ENCODE data around the gene PLEKHA4. TPM values are rescaled to one million over a fixed set of nuclear protein-coding genes. Genes with fewer than 3 reads are reported as not detected.
"Not testable (repeated sequence)": the region's sequence is repeated elsewhere in the genome, so short reads cannot be mapped to it uniquely, and the experiment has no call there.

Gene PLEKHA4
- total and polyA plus RNA-seq, 4 donors = 4.4 to 17.2 (median 6.3) TPM

GRCh38 chr19:48905664-48906063 is 37.2 kb upstream of the PLEKHA4 start:
- TF ChIP-seq EGR1 (IDR thresholded peaks at IDR 0.05; ENCODE audit: low read depth in 2 of 2) = no peak
- no peak for TF ChIP-seq MAX (IDR thresholded peaks at IDR 0.05)
- no peak overlapping the region for H3K4me3 ChIP-seq (ENCODE audit: low read depth in 1 of 3, low read length in 3 of 3)
- no peak for DNase-seq (ENCODE audit: low spot score)
- 87% methylated on average over 14 of the region's 14 CpGs for WGBS
- H3K36me3 ChIP-seq (ENCODE audit: control insufficient read depth in 4 of 4, insufficient read depth in 3 of 4, low read depth in 1 of 4, low read length in 3 of 4) = peaks cover 0 to 17% (median 12%) of the 10 kb centered on the region in 4 donors
- H3K27me3 ChIP-seq (ENCODE audit: control insufficient read depth in 4 of 4, insufficient read depth in 4 of 4, low read length in 3 of 4) = no peaks in the 10 kb centered on the region
- H3K9ac ChIP-seq (ENCODE audit: low read depth in 1 of 2, low read length in 2 of 2) = no peak overlapping the region
- no peaks in the 10 kb centered on the region for H3K9me3 ChIP-seq (ENCODE audit: control insufficient read depth in 4 of 4, low read length in 3 of 4)
- peak overlapping the region in 1 of 2 donors; percentile 4 for H3K27ac ChIP-seq (ENCODE audit: low read depth in 1 of 2, low read length in 2 of 2)
- peaks cover 11 to 49% (median 27%) of the 10 kb centered on the region in 4 donors for H3K4me1 ChIP-seq (ENCODE audit: control insufficient read depth in 4 of 4, insufficient read depth in 4 of 4, low read length in 3 of 4)

DNA sequence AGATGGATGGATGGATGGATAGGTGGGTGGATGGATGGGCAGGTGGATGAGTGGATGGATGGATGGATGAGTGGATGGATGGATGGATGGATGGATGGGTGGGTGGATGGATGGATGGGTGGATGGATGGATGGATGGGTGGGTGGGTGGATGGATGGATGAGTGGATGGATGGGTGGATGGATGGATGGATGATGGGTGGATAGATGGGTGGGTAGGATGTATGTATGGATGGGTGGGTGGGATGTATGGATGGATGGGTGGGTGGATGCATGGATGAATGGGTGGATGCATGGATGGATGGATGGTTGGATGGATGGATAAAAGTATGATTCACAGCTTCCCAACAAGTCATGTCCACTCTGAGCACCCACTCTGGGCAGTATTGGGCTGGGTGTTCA is 35.4 kb upstream of the PLEKHA4 start:
- DNase-seq (ENCODE audit: low spot score); H3K27ac ChIP-seq (ENCODE audit: low read depth in 1 of 2, low read length in 2 of 2); H3K27me3 ChIP-seq (ENCODE audit: control insufficient read depth in 4 of 4, insufficient read depth in 4 of 4, low read length in 3 of 4); H3K4me3 ChIP-seq (ENCODE audit: low read depth in 1 of 3, low read length in 3 of 3); H3K9me3 ChIP-seq (ENCODE audit: control insufficient read depth in 4 of 4, low read length in 3 of 4); H3K9ac ChIP-seq (ENCODE audit: low read depth in 1 of 2, low read length in 2 of 2): not testable (repeated sequence)
- Histone ChIP-seq H3K36me3 (ENCODE audit: control insufficient read depth in 4 of 4, insufficient read depth in 3 of 4, low read depth in 1 of 4, low read length in 3 of 4) (peaks cover 0 to 12% (median 11%) of the 10 kb centered on the region in 4 donors), H3K4me1 (ENCODE audit: control insufficient read depth in 4 of 4, insufficient read depth in 4 of 4, low read length in 3 of 4) (peaks cover 11 to 44% (median 27%) of the 10 kb centered on the region in 4 donors)

GRCh38 chr19:48902291-48902690 is 33.9 kb upstream of the PLEKHA4 start:
- H3K4me1 ChIP-seq (ENCODE audit: control insufficient read depth in 4 of 4, insufficient read depth in 4 of 4, low read length in 3 of 4) = peaks cover 5 to 32% (median 17%) of the 10 kb centered on the region in 4 donors
- H3K4me3 ChIP-seq (ENCODE audit: low read depth in 1 of 3, low read length in 3 of 3); DNase-seq (ENCODE audit: low spot score); H3K27me3 ChIP-seq (ENCODE audit: control insufficient read depth in 4 of 4, insufficient read depth in 4 of 4, low read length in 3 of 4); H3K9me3 ChIP-seq (ENCODE audit: control insufficient read depth in 4 of 4, low read length in 3 of 4); H3K27ac ChIP-seq (ENCODE audit: low read depth in 1 of 2, low read length in 2 of 2); H3K9ac ChIP-seq (ENCODE audit: low read depth in 1 of 2, low read length in 2 of 2): not testable (repeated sequence)
- peaks cover 0 to 12% (median 11%) of the 10 kb centered on the region in 4 donors for H3K36me3 ChIP-seq (ENCODE audit: control insufficient read depth in 4 of 4, insufficient read depth in 3 of 4, low read depth in 1 of 4, low read length in 3 of 4)
- 95% methylated on average over 7 of the region's 7 CpGs for WGBS

- no peak for DNase-seq (ENCODE audit: low spot score)
- peak overlapping the region; percentile 74 to 77 for H3K27ac ChIP-seq (ENCODE audit: low read depth in 1 of 2, low read length in 2 of 2)
- H3K4me3 ChIP-seq (ENCODE audit: low read depth in 1 of 3, low read length in 3 of 3) = peak overlapping the region; percentile 66 to 92 (median 69)
- H3K27me3 ChIP-seq (ENCODE audit: control insufficient read depth in 4 of 4, insufficient read depth in 4 of 4, low read length in 3 of 4) = no peaks in the 10 kb centered on the region
- TF ChIP-seq, protein P1, sequence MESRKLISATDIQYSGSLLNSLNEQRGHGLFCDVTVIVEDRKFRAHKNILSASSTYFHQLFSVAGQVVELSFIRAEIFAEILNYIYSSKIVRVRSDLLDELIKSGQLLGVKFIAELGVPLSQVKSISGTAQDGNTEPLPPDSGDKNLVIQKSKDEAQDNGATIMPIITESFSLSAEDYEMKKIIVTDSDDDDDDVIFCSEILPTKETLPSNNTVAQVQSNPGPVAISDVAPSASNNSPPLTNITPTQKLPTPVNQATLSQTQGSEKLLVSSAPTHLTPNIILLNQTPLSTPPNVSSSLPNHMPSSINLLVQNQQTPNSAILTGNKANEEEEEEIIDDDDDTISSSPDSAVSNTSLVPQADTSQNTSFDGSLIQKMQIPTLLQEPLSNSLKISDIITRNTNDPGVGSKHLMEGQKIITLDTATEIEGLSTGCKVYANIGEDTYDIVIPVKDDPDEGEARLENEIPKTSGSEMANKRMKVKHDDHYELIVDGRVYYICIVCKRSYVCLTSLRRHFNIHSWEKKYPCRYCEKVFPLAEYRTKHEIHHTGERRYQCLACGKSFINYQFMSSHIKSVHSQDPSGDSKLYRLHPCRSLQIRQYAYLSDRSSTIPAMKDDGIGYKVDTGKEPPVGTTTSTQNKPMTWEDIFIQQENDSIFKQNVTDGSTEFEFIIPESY (IDR thresholded peaks at IDR 0.05) = no peak
- no peak for TF ChIP-seq RAD21 (IDR thresholded peaks at IDR 0.05)
- TF ChIP-seq GABPA (IDR thresholded peaks at IDR 0.05 in 1 of 2, conservative IDR thresholded peaks at IDR 0.05 in 1 of 2) = peak in 1 of 2 donors; percentile 44
- H3K9ac ChIP-seq (ENCODE audit: low read depth in 1 of 2, low read length in 2 of 2) = peak overlapping the region; percentile 79 to 90
- peaks cover 3 to 27% (median 16%) of the 10 kb centered on the region in 4 donors for H3K4me1 ChIP-seq (ENCODE audit: control insufficient read depth in 4 of 4, insufficient read depth in 4 of 4, low read length in 3 of 4)
- no peaks in the 10 kb centered on the region for H3K9me3 ChIP-seq (ENCODE audit: control insufficient read depth in 4 of 4, low read length in 3 of 4)
- peaks cover 0 to 12% (median 10%) of the 10 kb centered on the region in 4 donors for H3K36me3 ChIP-seq (ENCODE audit: control insufficient read depth in 4 of 4, insufficient read depth in 3 of 4, low read depth in 1 of 4, low read length in 3 of 4)
- 14% methylated on average over 24 of the region's 24 CpGs for WGBS
Measured at GRCh38 chr19:48900477-48901406, 32.3 kb upstream of the PLEKHA4 start.

Measured in liver (tissue), 9 donors.